SK-N-SH (cell line): ENCODE results near the gene XYLT2. TPM values are rescaled to one million over a fixed set of nuclear protein-coding genes. Genes with fewer than 3 reads are reported as not detected.
A peak's percentile ranks its signal among the peaks of the same experiment; 100 is the strongest.

Source experiments
- CTCF ChIA-PET: fragments of 300-600, 350-600 bp; formaldehyde crosslinking; extraction: SDS; loops from one replicate; lab custom pipeline; 2021; lab: Yijun Ruan, JAX
- POLR2A ChIA-PET: fragments of 350-600 bp; sonication (Branson Sonifier 250); formaldehyde crosslinking; extraction: SDS; loops from one replicate; lab custom pipeline; 2020; ENCODE audit warnings: antibody characterized with exemption, inconsistent platforms; lab: Yijun Ruan, JAX
- DNase-seq: peaks from one replicate; pipeline ENCODE4 v3.0.0; 2012
- H2AFZ ChIP-seq: fragments of 200-600 bp; sonication (generic); 2 replicates; pipeline ENCODE4 v1.8.1; 2016; ENCODE audit warnings: antibody characterized with exemption, mild to moderate bottlenecking, low read depth
- H3F3A ChIP-seq: fragments of 200-600 bp; sonication (generic); replicated peaks from 2 replicates; pipeline ENCODE3; 2016; ENCODE audit warnings: antibody characterized with exemption, mild to moderate bottlenecking; ENCODE audit not compliant: insufficient read depth
- H3K27ac ChIP-seq, 2 experiments: fragments of 200-500 bp in 1 of 2; fragments of 200-600 bp in 1 of 2; sonication (Bioruptor generic) in 1 of 2; sonication (generic), shearing (Covaris generic) in 1 of 2; 2 replicates each; pipeline versions ENCODE4 v1.5.1 to v1.6.1; 2014 to 2016; ENCODE audit warnings: low read depth in 2 of 2, inconsistent platforms in 1 of 2, low read length in 1 of 2, mild to moderate bottlenecking in 1 of 2, mixed read lengths in 1 of 2
- H3K27me3 ChIP-seq: fragments of 200-600 bp; sonication (generic), shearing (Covaris generic); 2 replicates; pipeline ENCODE4 v1.6.1; 2016; ENCODE audit warnings: mixed run types; ENCODE audit not compliant: insufficient read depth
- H3K36me3 ChIP-seq, 2 experiments: fragments of 200-500 bp in 1 of 2; fragments of 200-600 bp in 1 of 2; sonication (Bioruptor generic) in 1 of 2; sonication (generic) in 1 of 2; replicated peaks in 1 of 2; 2 replicates each; pipeline versions ENCODE3 to v1.5.1; 2014 to 2016; ENCODE audit warnings: low read length in 1 of 2, mild to moderate bottlenecking in 1 of 2; ENCODE audit not compliant: insufficient read depth in 2 of 2, control insufficient read depth in 1 of 2
- H3K4me1 ChIP-seq, 2 experiments: fragments of 200-500 bp in 1 of 2; fragments of 200-600 bp in 1 of 2; sonication (Bioruptor generic) in 1 of 2; sonication (generic), shearing (Covaris generic) in 1 of 2; 2 replicates each; pipeline versions ENCODE4 v1.5.1 to v1.6.1; 2014 to 2016; ENCODE audit warnings: low read depth in 1 of 2, low read length in 1 of 2, mixed run types in 1 of 2; ENCODE audit not compliant: insufficient read depth in 2 of 2, control insufficient read depth in 1 of 2
- H3K4me2 ChIP-seq: fragments of 200-600 bp; sonication (generic), shearing (Covaris generic); 2 replicates; pipeline ENCODE4 v1.6.1; 2017; ENCODE audit warnings: mixed run types
- H3K4me3 ChIP-seq, 2 experiments: fragments of 200-500 bp in 1 of 2; fragments of 200-600 bp in 1 of 2; sonication (Bioruptor generic) in 1 of 2; sonication (generic), shearing (Covaris generic) in 1 of 2; 2 replicates each; pipeline versions ENCODE4 v1.5.1 to v1.8.1; 2014 to 2016; ENCODE audit warnings: low read depth in 2 of 2, inconsistent platforms in 1 of 2, low read length in 1 of 2, mild to moderate bottlenecking in 1 of 2, mixed read lengths in 1 of 2, moderate library complexity in 1 of 2
- H3K79me2 ChIP-seq: fragments of 200-600 bp; sonication (generic); 2 replicates; pipeline ENCODE4 v1.8.1; 2017; ENCODE audit warnings: mild to moderate bottlenecking; ENCODE audit not compliant: insufficient read depth
- H3K9ac ChIP-seq: fragments of 200-600 bp; sonication (generic); 2 replicates; pipeline ENCODE4 v1.6.1; 2017; ENCODE audit warnings: mixed run types
- H3K9me2 ChIP-seq: fragments of 200-600 bp; sonication (generic); 2 replicates; pipeline ENCODE4 v1.6.1; 2017; ENCODE audit warnings: mixed run types
- H3K9me3 ChIP-seq: fragments of 200-600 bp; sonication (generic); 2 replicates; pipeline ENCODE4 v1.6.1; 2017; ENCODE audit warnings: mixed run types, mild to moderate bottlenecking, moderate library complexity
- H4K20me1 ChIP-seq: fragments of 200-600 bp; sonication (generic); 2 replicates; pipeline ENCODE4 v1.6.1; 2017; ENCODE audit warnings: mild to moderate bottlenecking, mixed run types; ENCODE audit not compliant: insufficient read depth
- CHD2 ChIP-seq: fragments of 150-350 bp; IDR thresholded peaks from 2 replicates; pipeline ENCODE4 v1.6.1; 2018; ENCODE audit warnings: low read length; ENCODE audit not compliant: partially characterized antibody
- ELF1 ChIP-seq: IDR thresholded peaks from 2 replicates; pipeline ENCODE4 v1.4.0; 2012
- EP300 ChIP-seq, 2 experiments: IDR thresholded peaks; 2 replicates each; pipeline versions ENCODE4 v1.4.0 to v1.6.1; 2012; ENCODE audit warnings: borderline replicate concordance in 1 of 2, low read depth in 1 of 2, low read length in 1 of 2
- MXI1 ChIP-seq: IDR thresholded peaks from 2 replicates; pipeline ENCODE4 v1.6.1; 2012; ENCODE audit warnings: mild to moderate bottlenecking, low read depth, low read length, improper control_type of control experiment
- POLR2AphosphoS5 ChIP-seq: IDR thresholded peaks from 2 replicates; pipeline ENCODE4 v1.6.1; 2012; ENCODE audit warnings: low read depth, low read length
- RCOR1 ChIP-seq: fragments of 150-350 bp; IDR thresholded peaks from 2 replicates; pipeline ENCODE4 v1.6.1; 2017; ENCODE audit warnings: antibody characterized with exemption, low read length
- SIN3A ChIP-seq: IDR thresholded peaks from 2 replicates; pipeline ENCODE4 v1.6.1; 2012; ENCODE audit warnings: low read depth, mild to moderate bottlenecking, low read length, moderate library complexity, borderline replicate concordance
- SMC3 ChIP-seq: IDR thresholded peaks from 2 replicates; pipeline ENCODE4 v1.6.1; 2012; ENCODE audit warnings: low read depth, low read length, improper control_type of control experiment
- TCF12 ChIP-seq: IDR thresholded peaks from 2 replicates; pipeline ENCODE4 v1.4.0; 2012
- YY1 ChIP-seq: IDR thresholded peaks from 2 replicates; pipeline ENCODE4 v1.4.0; 2012; ENCODE audit warnings: low read depth, mild to moderate bottlenecking
- WGBS: methylation state at CpG from one replicate; pipeline ENCODE4 v1.1.6; 2017; ENCODE audit warnings: low lambda C conversion rate; 5-methylcytosine and 5-hydroxymethylcytosine counted together
- polyA plus RNA-seq, 3 experiments: library from polyadenylated mRNA; depleted of rRNA; stranded (reverse); fragments of >200 nt; gene quantifications; 2 replicates each; pipeline ENCODE4 v1.2.3, GENCODE V29; 2012
- TF ChIP-seq, protein P1 (sequence below): IDR thresholded peaks from 2 replicates; pipeline ENCODE4 v1.6.1; 2012; ENCODE audit warnings: mild to moderate bottlenecking, low read depth, low read length, moderate library complexity
- TF ChIP-seq, protein P2 (sequence below): fragments of 200-600 bp; sonication (generic); IDR thresholded peaks from 2 replicates; pipeline ENCODE4 v1.6.1; 2017; ENCODE audit warnings: antibody characterized with exemption, mild to moderate bottlenecking, moderate library complexity
- TF ChIP-seq, protein P3 (sequence below): IDR thresholded peaks from 2 replicates; pipeline ENCODE4; 2012
- TF ChIP-seq, protein P4 (sequence below): fragments of 150-350 bp; IDR thresholded peaks from 2 replicates; pipeline ENCODE4 v1.6.1; 2016; ENCODE audit warnings: mild to moderate bottlenecking, low read depth, low read length
- TF ChIP-seq, protein P5 (sequence below): IDR thresholded peaks from 2 replicates; pipeline ENCODE4 v1.4.0; 2012; ENCODE audit warnings: low read depth, borderline replicate concordance

XYLT2 gene
- polyA plus RNA-seq, 1 of the 3 experiments (the other 2 are of a cell fraction): 28.4 TPM

DNA sequence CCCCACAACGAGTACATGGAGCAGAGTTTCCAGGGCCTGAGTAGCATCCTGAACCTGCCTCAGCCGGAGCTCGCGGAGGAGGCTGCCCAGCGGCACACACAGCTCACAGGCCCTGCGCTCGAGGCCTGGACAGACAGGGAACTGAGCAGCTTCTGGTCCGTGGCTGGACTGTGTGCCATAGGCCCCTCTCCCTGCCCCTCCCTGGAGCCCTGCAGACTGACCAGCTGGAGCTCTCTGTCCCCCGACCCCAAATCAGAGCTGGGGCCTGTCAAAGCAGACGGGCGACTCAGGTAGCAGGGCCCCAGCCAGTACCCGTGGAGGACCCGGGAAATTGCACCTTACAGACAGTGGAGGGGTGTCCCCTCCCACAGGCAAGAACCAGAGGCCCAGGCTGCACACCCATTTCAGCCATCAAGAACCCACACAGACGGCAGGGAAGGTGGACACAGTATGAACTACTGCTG is 14.1 kb downstream of the XYLT2 start:
- POLR2A ChIA-PET: interaction anchor here (1.4 kb wide), 1 partner anchor 9 kb away, joined by 4 read pairs; no protein-coding TSS in a partner anchor
- WGBS: 94% methylated on average over 8 of the region's 14 CpGs
- CTCF ChIA-PET: interaction anchor here (0.8 to 3.9 kb wide), 5 partner anchors 37 to 159 kb away, joined by 3 to 52 read pairs (median 13); partner anchors contain the start of genes LRRC59 and RSAD1

DNA sequence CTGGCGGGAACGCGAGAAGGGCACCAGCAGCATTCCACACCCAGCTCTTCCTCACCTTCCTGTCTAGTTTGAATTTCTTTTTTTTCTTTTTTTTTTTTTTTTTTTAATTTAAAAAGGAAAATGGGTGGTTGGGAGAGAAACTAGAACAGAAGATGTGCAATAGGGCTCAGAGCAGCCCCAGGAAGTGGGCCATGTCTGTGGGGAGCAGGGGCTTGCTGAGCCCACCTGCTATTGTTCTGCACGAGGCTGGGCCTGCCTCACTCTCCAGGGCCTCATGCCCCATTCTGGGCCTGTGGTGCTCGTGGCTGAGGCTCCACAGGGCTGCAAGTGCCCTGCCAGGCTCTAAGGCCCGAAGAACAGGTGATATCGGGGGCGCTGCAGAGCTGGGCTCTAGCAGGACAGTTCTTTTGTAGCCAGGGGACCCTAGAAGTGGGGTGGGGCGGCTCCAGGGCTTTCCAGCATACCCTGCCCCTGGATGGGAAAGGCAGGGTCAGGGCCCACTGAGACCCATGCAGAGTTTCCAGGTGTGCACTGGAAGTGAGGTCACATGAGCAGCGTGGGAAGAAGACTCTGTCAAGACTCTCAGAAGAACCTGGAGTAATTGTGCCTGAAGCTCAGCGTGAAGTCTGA is 14.7 kb downstream of the XYLT2 start:
- no peaks in the 10 kb centered on the region for H3K79me2 ChIP-seq
- no peak overlapping the region for H2AFZ ChIP-seq
- H4K20me1 ChIP-seq: no peaks in the 10 kb centered on the region
- H3K4me3 ChIP-seq: no peak overlapping the region
- H3K36me3 ChIP-seq: peaks cover 32 to 55% of the 10 kb centered on the region in 2 experiments
- WGBS: 90% methylated on average over 11 of the region's 11 CpGs
- peaks cover 9 to 25% of the 10 kb centered on the region in 2 experiments; a peak in 2 of 4 replicates for H3K4me1 ChIP-seq
- no peak overlapping the region for H3K9ac ChIP-seq
- no peak overlapping the region for H3K4me2 ChIP-seq
- POLR2A ChIA-PET: interaction anchor here (1.4 to 3.2 kb wide), 3 partner anchors 8 to 14 kb away, joined by 4 to 18 read pairs (median 9); partner anchors contain the start of gene XYLT2
- CTCF ChIA-PET: interaction anchor here (1.0 to 4.0 kb wide), 16 partner anchors 9 to 160 kb away, joined by 5 to 56 read pairs (median 12); partner anchors contain the start of genes ACSF2, EME1, LRRC59 and MRPL27
- H3K27me3 ChIP-seq: no peaks in the 10 kb centered on the region
- no peaks in the 10 kb centered on the region for H3K9me3 ChIP-seq
- TF ChIP-seq YY1 (no peak), SIN3A (no peak), RCOR1 (no peak), MXI1 (no peak), SMC3 (no peak), TCF12 (no peak), ELF1 (no peak), EP300 (IDR thresholded peaks at IDR 0.05; ENCODE audit: borderline replicate concordance in 1 of 2, low read depth in 1 of 2, low read length in 1 of 2) (no peak), CHD2 (no peak)
- TF ChIP-seq, protein P1, sequence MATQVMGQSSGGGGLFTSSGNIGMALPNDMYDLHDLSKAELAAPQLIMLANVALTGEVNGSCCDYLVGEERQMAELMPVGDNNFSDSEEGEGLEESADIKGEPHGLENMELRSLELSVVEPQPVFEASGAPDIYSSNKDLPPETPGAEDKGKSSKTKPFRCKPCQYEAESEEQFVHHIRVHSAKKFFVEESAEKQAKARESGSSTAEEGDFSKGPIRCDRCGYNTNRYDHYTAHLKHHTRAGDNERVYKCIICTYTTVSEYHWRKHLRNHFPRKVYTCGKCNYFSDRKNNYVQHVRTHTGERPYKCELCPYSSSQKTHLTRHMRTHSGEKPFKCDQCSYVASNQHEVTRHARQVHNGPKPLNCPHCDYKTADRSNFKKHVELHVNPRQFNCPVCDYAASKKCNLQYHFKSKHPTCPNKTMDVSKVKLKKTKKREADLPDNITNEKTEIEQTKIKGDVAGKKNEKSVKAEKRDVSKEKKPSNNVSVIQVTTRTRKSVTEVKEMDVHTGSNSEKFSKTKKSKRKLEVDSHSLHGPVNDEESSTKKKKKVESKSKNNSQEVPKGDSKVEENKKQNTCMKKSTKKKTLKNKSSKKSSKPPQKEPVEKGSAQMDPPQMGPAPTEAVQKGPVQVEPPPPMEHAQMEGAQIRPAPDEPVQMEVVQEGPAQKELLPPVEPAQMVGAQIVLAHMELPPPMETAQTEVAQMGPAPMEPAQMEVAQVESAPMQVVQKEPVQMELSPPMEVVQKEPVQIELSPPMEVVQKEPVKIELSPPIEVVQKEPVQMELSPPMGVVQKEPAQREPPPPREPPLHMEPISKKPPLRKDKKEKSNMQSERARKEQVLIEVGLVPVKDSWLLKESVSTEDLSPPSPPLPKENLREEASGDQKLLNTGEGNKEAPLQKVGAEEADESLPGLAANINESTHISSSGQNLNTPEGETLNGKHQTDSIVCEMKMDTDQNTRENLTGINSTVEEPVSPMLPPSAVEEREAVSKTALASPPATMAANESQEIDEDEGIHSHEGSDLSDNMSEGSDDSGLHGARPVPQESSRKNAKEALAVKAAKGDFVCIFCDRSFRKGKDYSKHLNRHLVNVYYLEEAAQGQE: no peak
- TF ChIP-seq, protein P2, sequence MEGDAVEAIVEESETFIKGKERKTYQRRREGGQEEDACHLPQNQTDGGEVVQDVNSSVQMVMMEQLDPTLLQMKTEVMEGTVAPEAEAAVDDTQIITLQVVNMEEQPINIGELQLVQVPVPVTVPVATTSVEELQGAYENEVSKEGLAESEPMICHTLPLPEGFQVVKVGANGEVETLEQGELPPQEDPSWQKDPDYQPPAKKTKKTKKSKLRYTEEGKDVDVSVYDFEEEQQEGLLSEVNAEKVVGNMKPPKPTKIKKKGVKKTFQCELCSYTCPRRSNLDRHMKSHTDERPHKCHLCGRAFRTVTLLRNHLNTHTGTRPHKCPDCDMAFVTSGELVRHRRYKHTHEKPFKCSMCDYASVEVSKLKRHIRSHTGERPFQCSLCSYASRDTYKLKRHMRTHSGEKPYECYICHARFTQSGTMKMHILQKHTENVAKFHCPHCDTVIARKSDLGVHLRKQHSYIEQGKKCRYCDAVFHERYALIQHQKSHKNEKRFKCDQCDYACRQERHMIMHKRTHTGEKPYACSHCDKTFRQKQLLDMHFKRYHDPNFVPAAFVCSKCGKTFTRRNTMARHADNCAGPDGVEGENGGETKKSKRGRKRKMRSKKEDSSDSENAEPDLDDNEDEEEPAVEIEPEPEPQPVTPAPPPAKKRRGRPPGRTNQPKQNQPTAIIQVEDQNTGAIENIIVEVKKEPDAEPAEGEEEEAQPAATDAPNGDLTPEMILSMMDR: no peak
- TF ChIP-seq, protein P3, sequence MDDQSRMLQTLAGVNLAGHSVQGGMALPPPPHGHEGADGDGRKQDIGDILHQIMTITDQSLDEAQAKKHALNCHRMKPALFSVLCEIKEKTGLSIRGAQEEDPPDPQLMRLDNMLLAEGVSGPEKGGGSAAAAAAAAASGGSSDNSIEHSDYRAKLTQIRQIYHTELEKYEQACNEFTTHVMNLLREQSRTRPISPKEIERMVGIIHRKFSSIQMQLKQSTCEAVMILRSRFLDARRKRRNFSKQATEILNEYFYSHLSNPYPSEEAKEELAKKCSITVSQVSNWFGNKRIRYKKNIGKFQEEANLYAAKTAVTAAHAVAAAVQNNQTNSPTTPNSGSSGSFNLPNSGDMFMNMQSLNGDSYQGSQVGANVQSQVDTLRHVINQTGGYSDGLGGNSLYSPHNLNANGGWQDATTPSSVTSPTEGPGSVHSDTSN: no peak
- TF ChIP-seq, protein P4, sequence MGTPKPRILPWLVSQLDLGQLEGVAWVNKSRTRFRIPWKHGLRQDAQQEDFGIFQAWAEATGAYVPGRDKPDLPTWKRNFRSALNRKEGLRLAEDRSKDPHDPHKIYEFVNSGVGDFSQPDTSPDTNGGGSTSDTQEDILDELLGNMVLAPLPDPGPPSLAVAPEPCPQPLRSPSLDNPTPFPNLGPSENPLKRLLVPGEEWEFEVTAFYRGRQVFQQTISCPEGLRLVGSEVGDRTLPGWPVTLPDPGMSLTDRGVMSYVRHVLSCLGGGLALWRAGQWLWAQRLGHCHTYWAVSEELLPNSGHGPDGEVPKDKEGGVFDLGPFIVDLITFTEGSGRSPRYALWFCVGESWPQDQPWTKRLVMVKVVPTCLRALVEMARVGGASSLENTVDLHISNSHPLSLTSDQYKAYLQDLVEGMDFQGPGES: no peak
- TF ChIP-seq, protein P5, sequence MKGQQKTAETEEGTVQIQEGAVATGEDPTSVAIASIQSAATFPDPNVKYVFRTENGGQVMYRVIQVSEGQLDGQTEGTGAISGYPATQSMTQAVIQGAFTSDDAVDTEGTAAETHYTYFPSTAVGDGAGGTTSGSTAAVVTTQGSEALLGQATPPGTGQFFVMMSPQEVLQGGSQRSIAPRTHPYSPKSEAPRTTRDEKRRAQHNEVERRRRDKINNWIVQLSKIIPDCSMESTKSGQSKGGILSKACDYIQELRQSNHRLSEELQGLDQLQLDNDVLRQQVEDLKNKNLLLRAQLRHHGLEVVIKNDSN: no peak
- TF ChIP-seq, all 33 proteins: peak for 0
- no peak for DNase-seq
- Histone ChIP-seq H3F3A (peaks cover 21% of the 10 kb centered on the region), H3K27ac (no peak overlapping the region), H3K9me2 (no peaks in the 10 kb centered on the region)

More for the DNA sequence above, 14.1 kb downstream of the XYLT2 start:
- Histone ChIP-seq H3K9ac (no peak overlapping the region), H3K4me2 (no peak overlapping the region), H4K20me1 (no peaks in the 10 kb centered on the region), H3K9me3 (no peaks in the 10 kb centered on the region), H2AFZ (no peak overlapping the region), H3K4me3 (no peak overlapping the region), H3F3A (peaks cover 21% of the 10 kb centered on the region), H3K4me1 (peaks cover 9 to 25% of the 10 kb centered on the region in 2 experiments; a peak in 2 of 4 replicates), H3K9me2 (no peaks in the 10 kb centered on the region), H3K27ac (no peak overlapping the region), H3K36me3 (peaks cover 37 to 55% of the 10 kb centered on the region in 2 experiments), H3K27me3 (no peaks in the 10 kb centered on the region), H3K79me2 (no peaks in the 10 kb centered on the region)
- 0 out of 2 replicates have a peak, but pooled peaks have one; percentile 16 for TF ChIP-seq POLR2AphosphoS5
- TF ChIP-seq RCOR1: no peak
- no peak for DNase-seq
